H1 (cell line): ENCODE results near the gene RAP1GDS1. TPM values are rescaled to one million over a fixed set of nuclear protein-coding genes. Genes with fewer than 3 reads are reported as not detected.

Experiments
- CTCF ChIA-PET: fragments of 300-600 bp; sonication (Branson Sonifier 250); formaldehyde crosslinking; loops from one replicate; lab custom pipeline; 2021; ENCODE audit not compliant: partially characterized antibody; lab: Charles Lee
- POLR2A ChIA-PET: fragments of 300-600 bp; sonication (Branson Sonifier 250); formaldehyde crosslinking; loops from one replicate; lab custom pipeline; 2021; ENCODE audit warnings: inconsistent platforms; ENCODE audit not compliant: partially characterized antibody; lab: Charles Lee
- DNase-seq, 2 experiments: peaks; one replicate each; pipeline versions ENCODE4 v3.0.0 to v3.0.0-alpha.2; 2010 to 2022; ENCODE audit warnings: low spot score in 2 of 2, low read depth in 1 of 2, mixed read lengths in 1 of 2
- FAIRE-seq: peaks from 2 replicates; lab custom pipeline; 2011; peaks lifted over from hg19 to GRCh38; lab: Jason Lieb, UNC
- H2AFZ ChIP-seq: 2 replicates; pipeline ENCODE4 v1.8.1; 2012; ENCODE audit warnings: low read length, inconsistent platforms
- H2AK5ac ChIP-seq: 2 replicates; pipeline ENCODE4 v1.6.1; 2013; ENCODE audit warnings: low read depth, low read length
- H2BK120ac ChIP-seq: replicated peaks from 2 replicates; pipeline ENCODE3; 2013; ENCODE audit warnings: low read depth, low read length, inconsistent platforms
- H2BK12ac ChIP-seq: 2 replicates; pipeline ENCODE4 v1.6.1; 2013; ENCODE audit warnings: low read depth, low read length
- H2BK15ac ChIP-seq: 2 replicates; pipeline ENCODE4 v1.6.1; 2013; ENCODE audit warnings: low read length
- H2BK20ac ChIP-seq: 2 replicates; pipeline ENCODE4 v1.6.1; 2013; ENCODE audit warnings: low read length
- H2BK5ac ChIP-seq: 2 replicates; pipeline ENCODE4 v1.6.1; 2013; ENCODE audit warnings: low read depth, low read length
- H3K14ac ChIP-seq: 2 replicates; pipeline ENCODE4 v1.6.1; 2013; ENCODE audit warnings: inconsistent platforms; ENCODE audit not compliant: insufficient read length
- H3K18ac ChIP-seq: 2 replicates; pipeline ENCODE4 v1.6.1; 2013; ENCODE audit warnings: low read length; ENCODE audit errors: extremely low read depth
- H3K23ac ChIP-seq: 2 replicates; pipeline ENCODE4 v1.6.1; 2013; ENCODE audit warnings: inconsistent platforms; ENCODE audit not compliant: insufficient read length
- H3K23me2 ChIP-seq: 2 replicates; pipeline ENCODE4 v1.6.1; 2013; ENCODE audit warnings: low read depth, low read length
- H3K27ac ChIP-seq: 2 replicates; pipeline ENCODE4 v1.6.1; 2011; ENCODE audit warnings: low read depth, low read length, inconsistent platforms
- H3K27me3 ChIP-seq, 4 experiments: replicated peaks in 1 of 4; 1 replicate in 1 of 4; 2 replicates in 3 of 4; pipeline versions ENCODE4 v1.6.1 to v1.8.1; 2011 to 2013; ENCODE audit warnings: low read length in 3 of 4, mild to moderate bottlenecking in 3 of 4, inconsistent platforms in 2 of 4, mixed read lengths in 2 of 4, moderate library complexity in 1 of 4; ENCODE audit not compliant: control insufficient read depth in 3 of 4, insufficient read depth in 3 of 4; ENCODE audit errors: extremely low read depth in 1 of 4
- H3K36me3 ChIP-seq, 4 experiments: 2 replicates each; pipeline versions ENCODE4 v1.6.1 to v1.8.1; 2011 to 2013; ENCODE audit warnings: mild to moderate bottlenecking in 4 of 4, low read length in 3 of 4, moderate library complexity in 2 of 4, control low read depth in 1 of 4, inconsistent platforms in 1 of 4; ENCODE audit not compliant: insufficient read depth in 4 of 4, control insufficient read depth in 2 of 4
- H3K4ac ChIP-seq: replicated peaks from 2 replicates; pipeline ENCODE3; 2013; ENCODE audit warnings: low read length, low read depth, mixed read lengths, inconsistent platforms; ENCODE audit not compliant: insufficient read length
- H3K4me1 ChIP-seq, 4 experiments: replicated peaks in 1 of 4; 1 replicate in 1 of 4; 2 replicates in 3 of 4; pipeline versions ENCODE4 v1.6.1 to v1.8.1; 2011 to 2013; ENCODE audit warnings: low read length in 3 of 4, inconsistent platforms in 2 of 4, mixed read lengths in 1 of 4; ENCODE audit not compliant: insufficient read depth in 4 of 4, control insufficient read depth in 3 of 4
- H3K4me2 ChIP-seq, 2 experiments: 2 replicates each; pipeline versions ENCODE4 v1.6.1 to v1.8.1; 2011 to 2013; ENCODE audit warnings: low read depth in 2 of 2, low read length in 2 of 2, control low read depth in 1 of 2, inconsistent platforms in 1 of 2, mild to moderate bottlenecking in 1 of 2; ENCODE audit not compliant: insufficient read depth in 1 of 2
- H3K4me3 ChIP-seq, 4 experiments: fragments of 200-600, 300-600 bp in 1 of 4; sonication (generic), shearing (Covaris generic), sonication (Bioruptor Twin) in 1 of 4; 2 replicates each; pipeline versions ENCODE4 v1.5.1 to v1.8.1; 2011 to 2016; ENCODE audit warnings: low read length in 4 of 4, low read depth in 3 of 4, control low read depth in 2 of 4, inconsistent platforms in 2 of 4, mild to moderate bottlenecking in 2 of 4, mixed read lengths in 1 of 4, moderate library complexity in 1 of 4; ENCODE audit not compliant: insufficient read depth in 2 of 4; ENCODE audit errors: extremely low read depth in 1 of 4
- H3K56ac ChIP-seq: replicated peaks from 2 replicates; pipeline ENCODE3; 2013; ENCODE audit warnings: low read depth, mild to moderate bottlenecking, mixed read lengths, low read length, inconsistent platforms; ENCODE audit not compliant: insufficient read length
- H3K79me1 ChIP-seq: 2 replicates; pipeline ENCODE4 v1.6.1; 2013; ENCODE audit warnings: low read depth, low read length, control low read depth
- H3K79me2 ChIP-seq, 2 experiments: 2 replicates each; pipeline versions ENCODE4 v1.6.1 to v1.8.1; 2012 to 2013; ENCODE audit warnings: low read length in 2 of 2, mild to moderate bottlenecking in 2 of 2, inconsistent platforms in 1 of 2; ENCODE audit not compliant: insufficient read depth in 2 of 2, control insufficient read depth in 1 of 2
- H3K9ac ChIP-seq, 4 experiments: replicated peaks in 1 of 4; 1 replicate in 1 of 4; 2 replicates in 3 of 4; pipeline versions ENCODE4 v1.6.1 to v1.8.1; 2011 to 2013; ENCODE audit warnings: low read depth in 3 of 4, low read length in 3 of 4, control low read depth in 2 of 4, mild to moderate bottlenecking in 2 of 4, moderate library complexity in 2 of 4, inconsistent platforms in 1 of 4; ENCODE audit errors: extremely low read depth in 1 of 4
- H3K9me3 ChIP-seq, 2 experiments: 2 replicates each; pipeline versions ENCODE4 v1.6.1 to v1.8.1; 2012 to 2013; ENCODE audit warnings: mild to moderate bottlenecking in 2 of 2, moderate library complexity in 2 of 2, control low read depth in 1 of 2, inconsistent platforms in 1 of 2, low read depth in 1 of 2, low read length in 1 of 2, mixed read lengths in 1 of 2; ENCODE audit not compliant: insufficient read depth in 2 of 2
- H4K20me1 ChIP-seq, 2 experiments: replicated peaks in 1 of 2; 2 replicates each; pipeline versions ENCODE3 to v1.8.1; 2011 to 2013; ENCODE audit warnings: inconsistent platforms in 2 of 2, low read length in 2 of 2, mild to moderate bottlenecking in 1 of 2; ENCODE audit not compliant: insufficient read depth in 2 of 2, control insufficient read depth in 1 of 2
- H4K5ac ChIP-seq: 2 replicates; pipeline ENCODE4 v1.6.1; 2013; ENCODE audit warnings: low read length, low read depth, mixed read lengths, inconsistent platforms; ENCODE audit not compliant: insufficient read length
- H4K8ac ChIP-seq: 2 replicates; pipeline ENCODE4 v1.8.0; 2013; ENCODE audit warnings: mild to moderate bottlenecking, moderate library complexity, low read length, inconsistent platforms; ENCODE audit not compliant: insufficient read depth; ENCODE audit errors: extremely low read depth
- H4K91ac ChIP-seq: replicated peaks from 2 replicates; pipeline ENCODE3; 2013; ENCODE audit warnings: low read length, mixed read lengths, inconsistent platforms; ENCODE audit not compliant: insufficient read length
- WGBS, 2 experiments: shearing (Covaris generic) in 1 of 2; methylation state at CpG; one replicate each; pipeline versions ENCODE4 v1.1.6 to v1.1.7; 2013 to 2015; ENCODE audit warnings: low lambda C conversion rate in 2 of 2, mixed read lengths in 2 of 2, inconsistent platforms in 1 of 2, low coverage in 1 of 2, missing lambda C conversion rate in 1 of 2; ENCODE audit not compliant: insufficient replicate concordance in 2 of 2, insufficient coverage in 1 of 2, insufficient read length in 1 of 2; ENCODE audit errors: extremely low coverage in 1 of 2, missing lambda C conversion rate in 1 of 2; 5-methylcytosine and 5-hydroxymethylcytosine counted together
- polyA plus RNA-seq, 7 experiments: library from polyadenylated mRNA; depleted of rRNA in 3 of 7; stranded (reverse) in 5 of 7; unstranded in 2 of 7; fragments of >200 nt in 5 of 7; fragments of 200-250 nt in 2 of 7; gene quantifications; 1 replicate in 5 of 7; 2 replicates in 1 of 7; 4 replicates in 1 of 7; pipeline versions ENCODE4 v1.2.1 to v1.2.3, GENCODE V29; 2011 to 2013; ENCODE audit warnings: missing spikeins in 2 of 7, mixed read lengths in 2 of 7
- total RNA-seq: library from RNA; stranded (reverse); fragmentation: NEBNext Ultra II Directional; extraction: Animal tissue kit (Norgen Biotek cat#: 25700); gene quantifications from 2 replicates; pipeline ENCODE4 v1.2.1, GENCODE V29; 2021

RAP1GDS1 gene
- total and polyA plus RNA-seq, 2 of the 8 experiments (the other 6 are each of a cell fraction or from before 2014, with no cell fraction given): 12.8 to 31.9 TPM

GRCh38 chr4:98298022-98298421 lies 36.8 kb downstream of the RAP1GDS1 start:
- H3K9ac ChIP-seq: no peak overlapping the region
- H3K4ac ChIP-seq: no peak overlapping the region
- H2BK15ac ChIP-seq: no peak overlapping the region
- H2BK12ac ChIP-seq: no peak overlapping the region
- H3K79me1 ChIP-seq: no peaks in the 10 kb centered on the region
- no peak overlapping the region for H2AFZ ChIP-seq
- no peaks in the 10 kb centered on the region for H3K9me3 ChIP-seq
- DNase-seq (no peak), FAIRE-seq (no peak)
- H2BK20ac ChIP-seq: no peak overlapping the region
- H4K91ac ChIP-seq: no peak overlapping the region
- no peaks in the 10 kb centered on the region for H3K79me2 ChIP-seq
- no peak overlapping the region for H3K56ac ChIP-seq
- H2AK5ac ChIP-seq: no peak overlapping the region
- no peak overlapping the region for H3K4me3 ChIP-seq
- no peak overlapping the region for H3K18ac ChIP-seq
- H3K14ac ChIP-seq: no peak overlapping the region
- no peak overlapping the region for H2BK120ac ChIP-seq
- ChIA-PET POLR2A (interaction anchor here (1.1 to 1.3 kb wide), 2 partner anchors 10 to 39 kb away, joined by 3 to 4 read pairs; no protein-coding TSS in a partner anchor), CTCF (interaction anchor here (1.1 kb wide), 1 partner anchor 9 kb away, joined by 3 read pairs; no protein-coding TSS in a partner anchor)
- H3K4me2 ChIP-seq: no peak overlapping the region
- H3K23ac ChIP-seq: no peak overlapping the region
- peaks cover 0 to 4% (median 0%) of the 10 kb centered on the region in 4 experiments; a peak in 1 of 8 replicates for H3K36me3 ChIP-seq
- H3K4me1 ChIP-seq: no peaks in the 10 kb centered on the region
- H2BK5ac ChIP-seq: no peak overlapping the region
- H4K20me1 ChIP-seq: no peaks in the 10 kb centered on the region
- H3K23me2 ChIP-seq: no peaks in the 10 kb centered on the region
- 93% methylated on average over 2 of the region's 2 CpGs; no CpG with 5 or more reads in 1 of the 2 experiments for WGBS, 2 experiments
- H4K5ac ChIP-seq: no peak overlapping the region
- H3K27me3 ChIP-seq: no peaks in the 10 kb centered on the region
- H4K8ac ChIP-seq: no peak overlapping the region
- no peak overlapping the region for H3K27ac ChIP-seq
